Stomach (tissue), 4 donors: ENCODE data around the gene SGIP1.

Source experiments
- POLR2A ChIP-seq, 4 donors: fragments of 450-650 bp; IDR thresholded peaks; one replicate each; pipeline ENCODE4 v1.6.1; 2016; ENCODE audit warnings: antibody characterized with exemption in 4 of 4, control low read depth in 2 of 4, mild to moderate bottlenecking in 1 of 4, moderate library complexity in 1 of 4
- TF ChIP-seq, protein P1 (sequence below), 7 experiments: fragments of 450-650 bp in 4 of 7; fragments of 200-600 bp in 3 of 7; sonication (generic) in 3 of 7; IDR thresholded peaks; one replicate each; pipeline ENCODE4 v1.5.1; 2016 to 2019; ENCODE audit warnings: antibody characterized with exemption in 7 of 7, control low read depth in 2 of 7, mild to moderate bottlenecking in 1 of 7

DNA sequence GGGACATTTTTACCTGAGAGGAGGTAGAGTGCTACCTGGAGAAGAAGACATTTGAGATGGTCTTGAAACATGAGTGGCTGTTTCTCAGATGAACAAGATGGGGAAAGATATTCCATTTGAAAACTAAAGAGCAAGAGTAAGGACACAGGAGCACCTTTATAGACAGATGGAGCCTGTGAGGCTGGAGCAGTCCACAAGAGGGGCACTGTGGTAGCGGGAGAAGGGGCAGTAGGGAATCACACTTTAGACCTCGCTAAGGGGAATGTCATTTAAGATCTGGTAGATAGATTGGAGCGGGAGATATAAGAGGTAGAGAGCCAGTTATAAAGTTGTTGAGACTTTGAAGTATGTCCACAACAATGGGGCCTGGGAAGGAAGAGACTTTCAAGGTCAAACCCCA lies 241.7 kb downstream of the SGIP1 start:
- TF ChIP-seq, protein P1, sequence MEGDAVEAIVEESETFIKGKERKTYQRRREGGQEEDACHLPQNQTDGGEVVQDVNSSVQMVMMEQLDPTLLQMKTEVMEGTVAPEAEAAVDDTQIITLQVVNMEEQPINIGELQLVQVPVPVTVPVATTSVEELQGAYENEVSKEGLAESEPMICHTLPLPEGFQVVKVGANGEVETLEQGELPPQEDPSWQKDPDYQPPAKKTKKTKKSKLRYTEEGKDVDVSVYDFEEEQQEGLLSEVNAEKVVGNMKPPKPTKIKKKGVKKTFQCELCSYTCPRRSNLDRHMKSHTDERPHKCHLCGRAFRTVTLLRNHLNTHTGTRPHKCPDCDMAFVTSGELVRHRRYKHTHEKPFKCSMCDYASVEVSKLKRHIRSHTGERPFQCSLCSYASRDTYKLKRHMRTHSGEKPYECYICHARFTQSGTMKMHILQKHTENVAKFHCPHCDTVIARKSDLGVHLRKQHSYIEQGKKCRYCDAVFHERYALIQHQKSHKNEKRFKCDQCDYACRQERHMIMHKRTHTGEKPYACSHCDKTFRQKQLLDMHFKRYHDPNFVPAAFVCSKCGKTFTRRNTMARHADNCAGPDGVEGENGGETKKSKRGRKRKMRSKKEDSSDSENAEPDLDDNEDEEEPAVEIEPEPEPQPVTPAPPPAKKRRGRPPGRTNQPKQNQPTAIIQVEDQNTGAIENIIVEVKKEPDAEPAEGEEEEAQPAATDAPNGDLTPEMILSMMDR (IDR thresholded peaks at IDR 0.05): no peak
- no peak for TF ChIP-seq POLR2A (IDR thresholded peaks at IDR 0.05)
